Spleen (tissue), 11 donors: Measurements from ENCODE around the gene ENOX1. TPM values are rescaled to one million over a fixed set of nuclear protein-coding genes. Genes with fewer than 3 reads are reported as not detected.

ENCODE experiments used
- DNase-seq: peaks from one replicate; pipeline ENCODE4 v3.0.0-alpha.2; 2020
- H3K27ac ChIP-seq, 8 donors: fragments of 200-600 bp; sonication (generic) in 7 of 8; 1 replicate in 4 of 8; 2 replicates in 4 of 8; pipeline versions ENCODE4 v1.5.0 to v1.8.0; 2016 to 2021; ENCODE audit warnings: inconsistent platforms in 4 of 8, mild to moderate bottlenecking in 4 of 8, moderate library complexity in 1 of 8
- H3K27me3 ChIP-seq, 7 donors: fragments of 200-600 bp; sonication (generic) in 6 of 7; replicated peaks in 1 of 7; 1 replicate in 4 of 7; 2 replicates in 3 of 7; pipeline versions ENCODE4 v1.5.0 to v1.8.0; 2016 to 2021; ENCODE audit warnings: inconsistent platforms in 3 of 7, mild to moderate bottlenecking in 1 of 7
- H3K36me3 ChIP-seq, 6 donors: fragments of 200-600 bp; sonication (generic) in 5 of 6; 1 replicate in 4 of 6; 2 replicates in 2 of 6; pipeline versions ENCODE4 v1.5.0 to v1.8.0; 2016 to 2021; ENCODE audit warnings: inconsistent platforms in 2 of 6
- H3K4me1 ChIP-seq, 6 donors: fragments of 200-600 bp; sonication (generic) in 5 of 6; 1 replicate in 3 of 6; 2 replicates in 3 of 6; pipeline versions ENCODE4 v1.5.0 to v1.8.0; 2016 to 2021; ENCODE audit warnings: inconsistent platforms in 3 of 6
- H3K4me3 ChIP-seq, 8 donors: fragments of 200-600 bp; sonication (generic) in 7 of 8; 1 replicate in 4 of 8; 2 replicates in 4 of 8; pipeline versions ENCODE4 v1.5.0 to v1.8.0; 2016 to 2021; ENCODE audit warnings: inconsistent platforms in 4 of 8, mild to moderate bottlenecking in 4 of 8, moderate library complexity in 2 of 8
- H3K9me3 ChIP-seq, 8 donors: fragments of 200-600 bp; sonication (generic) in 7 of 8; 1 replicate in 4 of 8; 2 replicates in 4 of 8; pipeline versions ENCODE4 v1.5.0 to v1.8.0; 2016 to 2021; ENCODE audit warnings: inconsistent platforms in 4 of 8
- POLR2A ChIP-seq, 3 donors: fragments of 450-650 bp; IDR thresholded peaks; one replicate each; pipeline ENCODE4 v1.5.1; 2017; ENCODE audit warnings: antibody characterized with exemption in 3 of 3, mild to moderate bottlenecking in 1 of 3
- POLR2AphosphoS5 ChIP-seq, 3 donors: sonication (generic); formaldehyde crosslinking; IDR thresholded peaks; one replicate each; pipeline ENCODE4 v1.5.1; 2017; ENCODE audit warnings: antibody characterized with exemption in 3 of 3
- WGBS, 5 donors: extraction: QIAGEN DNeasy Blood & Tissue Kit in 3 of 5; methylation state at CpG; one replicate each; pipeline versions ENCODE4 v1.1.5 to v1.1.7; 2013 to 2018; 5-methylcytosine and 5-hydroxymethylcytosine counted together
- intact Hi-C: fragments of 100-400 bp; cut with DNase I; formaldehyde crosslinking; loops from one replicate; pipeline ENCODE4 v1.15.0; 2023; ENCODE audit warnings: low total_unique reads
- polyA plus RNA-seq, 3 donors: library from polyadenylated mRNA; stranded (reverse); fragments of 200-250 nt; gene quantifications; one replicate each; pipeline ENCODE4 v1.2.1, GENCODE V29; 2013
- total RNA-seq, 7 donors: library from RNA; depleted of rRNA in 3 of 7; stranded (reverse); fragments of >200 nt in 3 of 7; fragmentation: NEBNext Ultra II Directional in 4 of 7; extraction: Animal tissue kit (Norgen Biotek cat#: 25700) in 4 of 7; gene quantifications; one replicate each; pipeline versions ENCODE4 v1.1.0 to v1.2.1, GENCODE V29; 2016 to 2021
- TF ChIP-seq, protein P1 (sequence below), 11 experiments: fragments of 200-600 bp in 7 of 11; fragments of 450-650 bp in 4 of 11; sonication (generic) in 4 of 11; IDR thresholded peaks in 8 of 11; conservative IDR thresholded peaks in 3 of 11; 1 replicate in 7 of 11; 2 replicates in 4 of 11; pipeline versions ENCODE4 v1.4.0 to v1.8.0; 2016 to 2021; ENCODE audit warnings: antibody characterized with exemption in 11 of 11, inconsistent platforms in 4 of 11, mild to moderate bottlenecking in 1 of 11
- donor health status: healthy with polysubstance abuse.
- donor health status: DM: no; HTN: no; CAD: no; lungs with moderate emphysema.
- donor health status: DM: no; HTN: no; CAD: no.
- donor health status: Bipolar disorder and iron deficiency.
- donor health status: healthy.
- donor health status: DM: no; HTN: no; CAD: no.
- donor health status: DM: yes; HTN: yes; CAD: no.

The ENOX1 gene
- total and polyA plus RNA-seq, 10 donors: 0.42 to 1.3 (median 0.54) TPM; not detected in 1

GRCh38 chr13:43388282-43389034 is 398.3 kb downstream of the ENOX1 start:
- no peaks in the 10 kb centered on the region for H3K27me3 ChIP-seq
- intact Hi-C loops: no loop called here
- DNase-seq: no peak
- 30 to 47% (median 39%) methylated on average over 2 of the region's 2 CpGs for WGBS, 5 donors
- no peaks in the 10 kb centered on the region for H3K36me3 ChIP-seq
- peaks cover 0 to 4% (median 0%) of the 10 kb centered on the region in 6 donors for H3K4me1 ChIP-seq
- H3K9me3 ChIP-seq: no peaks in the 10 kb centered on the region
- TF ChIP-seq, protein P1, sequence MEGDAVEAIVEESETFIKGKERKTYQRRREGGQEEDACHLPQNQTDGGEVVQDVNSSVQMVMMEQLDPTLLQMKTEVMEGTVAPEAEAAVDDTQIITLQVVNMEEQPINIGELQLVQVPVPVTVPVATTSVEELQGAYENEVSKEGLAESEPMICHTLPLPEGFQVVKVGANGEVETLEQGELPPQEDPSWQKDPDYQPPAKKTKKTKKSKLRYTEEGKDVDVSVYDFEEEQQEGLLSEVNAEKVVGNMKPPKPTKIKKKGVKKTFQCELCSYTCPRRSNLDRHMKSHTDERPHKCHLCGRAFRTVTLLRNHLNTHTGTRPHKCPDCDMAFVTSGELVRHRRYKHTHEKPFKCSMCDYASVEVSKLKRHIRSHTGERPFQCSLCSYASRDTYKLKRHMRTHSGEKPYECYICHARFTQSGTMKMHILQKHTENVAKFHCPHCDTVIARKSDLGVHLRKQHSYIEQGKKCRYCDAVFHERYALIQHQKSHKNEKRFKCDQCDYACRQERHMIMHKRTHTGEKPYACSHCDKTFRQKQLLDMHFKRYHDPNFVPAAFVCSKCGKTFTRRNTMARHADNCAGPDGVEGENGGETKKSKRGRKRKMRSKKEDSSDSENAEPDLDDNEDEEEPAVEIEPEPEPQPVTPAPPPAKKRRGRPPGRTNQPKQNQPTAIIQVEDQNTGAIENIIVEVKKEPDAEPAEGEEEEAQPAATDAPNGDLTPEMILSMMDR (IDR thresholded peaks at IDR 0.05 in 8 of 11, conservative IDR thresholded peaks at IDR 0.05 in 3 of 11): no peak
- TF ChIP-seq POLR2A (IDR thresholded peaks at IDR 0.05) (no peak), POLR2AphosphoS5 (IDR thresholded peaks at IDR 0.05) (no peak)
- H3K27ac ChIP-seq: no peak overlapping the region
- no peak overlapping the region for H3K4me3 ChIP-seq

DNA sequence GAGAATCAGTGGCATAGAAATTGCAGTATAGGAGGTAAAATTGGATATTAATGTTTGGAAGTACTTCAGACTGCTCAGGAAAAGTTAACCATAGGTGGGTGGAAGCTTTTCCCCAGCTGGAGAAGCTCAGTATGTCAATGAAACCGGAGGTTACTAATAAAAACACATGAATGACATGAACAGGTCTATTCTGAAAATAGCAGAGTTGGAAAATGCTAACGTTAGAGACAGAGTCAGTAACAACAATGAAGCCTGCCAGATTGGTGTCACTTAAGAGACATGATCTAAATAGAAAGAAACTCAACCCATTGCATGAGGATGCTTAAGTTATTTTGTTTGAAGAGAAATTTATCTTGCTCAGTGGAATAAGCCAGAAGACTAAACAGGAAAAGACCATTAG is 398.9 kb downstream of the ENOX1 start:
- H3K9me3 ChIP-seq: no peaks in the 10 kb centered on the region
- TF ChIP-seq, protein P1 (IDR thresholded peaks at IDR 0.05 in 8 of 11, conservative IDR thresholded peaks at IDR 0.05 in 3 of 11): no peak
- no peak for TF ChIP-seq POLR2A (IDR thresholded peaks at IDR 0.05)
- H3K27me3 ChIP-seq: no peaks in the 10 kb centered on the region
- peaks cover 0 to 4% (median 0%) of the 10 kb centered on the region in 6 donors for H3K4me1 ChIP-seq
- H3K4me3 ChIP-seq: no peak overlapping the region
- no peaks in the 10 kb centered on the region for H3K36me3 ChIP-seq
- intact Hi-C loops: no loop called here
- DNase-seq: no peak
- 49 to 72% (median 63%) methylated on average over 2 of the region's 2 CpGs for WGBS, 5 donors
- no peak overlapping the region for H3K27ac ChIP-seq

- no peak overlapping the region for H3K27ac ChIP-seq
- TF ChIP-seq POLR2AphosphoS5 (IDR thresholded peaks at IDR 0.05): no peak
- TF ChIP-seq POLR2A (IDR thresholded peaks at IDR 0.05): no peak
- TF ChIP-seq, protein P1 (IDR thresholded peaks at IDR 0.05 in 8 of 11, conservative IDR thresholded peaks at IDR 0.05 in 3 of 11): no peak
- peaks cover 0 to 20% (median 15%) of the 10 kb centered on the region in 8 donors for H3K9me3 ChIP-seq
- intact Hi-C loops: no loop called here
- H3K4me3 ChIP-seq: no peak overlapping the region
- DNase-seq: no peak
- no peaks in the 10 kb centered on the region for H3K4me1 ChIP-seq
- H3K27me3 ChIP-seq: no peaks in the 10 kb centered on the region
- 76 to 92% (median 86%) methylated on average over 5 of the region's 5 CpGs for whole genome bisulfite sequencing, 5 donors
- H3K36me3 ChIP-seq: no peaks in the 10 kb centered on the region
Observed at GRCh38 chr13:43383498-43384165, 403.1 kb downstream of the ENOX1 start.

DNA sequence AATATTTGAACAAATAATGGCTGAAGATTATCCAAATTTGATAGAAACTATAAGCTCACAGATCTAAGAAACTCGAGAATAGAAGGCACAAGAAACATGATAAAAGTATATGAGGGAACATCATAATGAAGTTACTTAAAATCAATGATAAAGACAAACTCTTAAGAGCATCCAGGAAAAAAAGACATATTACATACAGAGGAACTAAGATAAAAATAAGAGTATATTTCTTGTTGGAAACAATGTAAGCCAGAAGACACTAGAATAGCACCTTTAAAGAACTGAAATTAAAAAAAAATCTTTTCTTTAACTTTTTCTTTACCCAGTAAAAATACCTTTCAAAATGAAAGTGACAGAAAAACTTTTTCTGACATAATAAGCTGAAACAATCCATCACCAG is 407.0 kb downstream of the ENOX1 start:
- TF ChIP-seq, protein P1 (IDR thresholded peaks at IDR 0.05 in 8 of 11, conservative IDR thresholded peaks at IDR 0.05 in 3 of 11): no peak
- TF ChIP-seq POLR2AphosphoS5 (IDR thresholded peaks at IDR 0.05) (no peak), POLR2A (IDR thresholded peaks at IDR 0.05) (no peak)
- WGBS, 5 donors: 75 to 95% (median 80%) methylated on average over 1 of the region's 1 CpG
- Histone ChIP-seq H3K9me3 (peaks cover 0 to 20% (median 15%) of the 10 kb centered on the region in 8 donors), H3K4me1 (peaks cover 0 to 3% (median 0%) of the 10 kb centered on the region in 6 donors), H3K27ac (no peak overlapping the region), H3K27me3 (no peaks in the 10 kb centered on the region), H3K4me3 (no peak overlapping the region), H3K36me3 (no peaks in the 10 kb centered on the region)
- intact Hi-C loops: no loop called here
- no peak for DNase-seq
